HG02571 (cell line): ENCODE results near the gene PITPNM1.

ENCODE experiments used
- ATAC-seq: cut with Tn5 transposase; IDR thresholded peaks from one replicate; pipeline ENCODE4 v1.9.1; 2021; ENCODE audit warnings: mild to moderate bottlenecking, moderate library complexity; ENCODE audit not compliant: unreplicated experiment

Gene PITPNM1

GRCh38 chr11:67448220-67448609 lies 56.9 kb downstream of the PITPNM1 start:
- no peak for ATAC-seq

DNA sequence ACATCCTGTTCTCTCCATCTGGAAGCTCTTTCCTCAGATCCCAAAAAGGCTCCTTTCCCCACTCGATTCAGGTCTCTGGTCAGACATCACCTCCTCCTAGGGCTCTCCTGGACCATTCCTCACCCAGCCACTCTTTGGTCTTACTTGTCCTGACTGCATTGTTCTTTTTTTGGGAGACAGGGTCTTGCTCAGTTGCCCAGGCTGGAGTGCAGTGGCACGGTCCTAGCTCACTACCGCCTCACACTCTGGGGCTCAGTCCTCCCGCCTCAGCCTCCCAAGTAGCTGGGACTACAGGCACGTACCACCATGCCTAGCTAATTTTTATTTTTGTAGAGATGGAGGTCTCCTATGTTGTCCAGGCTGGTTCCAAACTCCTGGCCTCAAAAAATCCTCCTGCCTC lies 59.6 kb downstream of the PITPNM1 start:
- ATAC-seq, result no peak

DNA sequence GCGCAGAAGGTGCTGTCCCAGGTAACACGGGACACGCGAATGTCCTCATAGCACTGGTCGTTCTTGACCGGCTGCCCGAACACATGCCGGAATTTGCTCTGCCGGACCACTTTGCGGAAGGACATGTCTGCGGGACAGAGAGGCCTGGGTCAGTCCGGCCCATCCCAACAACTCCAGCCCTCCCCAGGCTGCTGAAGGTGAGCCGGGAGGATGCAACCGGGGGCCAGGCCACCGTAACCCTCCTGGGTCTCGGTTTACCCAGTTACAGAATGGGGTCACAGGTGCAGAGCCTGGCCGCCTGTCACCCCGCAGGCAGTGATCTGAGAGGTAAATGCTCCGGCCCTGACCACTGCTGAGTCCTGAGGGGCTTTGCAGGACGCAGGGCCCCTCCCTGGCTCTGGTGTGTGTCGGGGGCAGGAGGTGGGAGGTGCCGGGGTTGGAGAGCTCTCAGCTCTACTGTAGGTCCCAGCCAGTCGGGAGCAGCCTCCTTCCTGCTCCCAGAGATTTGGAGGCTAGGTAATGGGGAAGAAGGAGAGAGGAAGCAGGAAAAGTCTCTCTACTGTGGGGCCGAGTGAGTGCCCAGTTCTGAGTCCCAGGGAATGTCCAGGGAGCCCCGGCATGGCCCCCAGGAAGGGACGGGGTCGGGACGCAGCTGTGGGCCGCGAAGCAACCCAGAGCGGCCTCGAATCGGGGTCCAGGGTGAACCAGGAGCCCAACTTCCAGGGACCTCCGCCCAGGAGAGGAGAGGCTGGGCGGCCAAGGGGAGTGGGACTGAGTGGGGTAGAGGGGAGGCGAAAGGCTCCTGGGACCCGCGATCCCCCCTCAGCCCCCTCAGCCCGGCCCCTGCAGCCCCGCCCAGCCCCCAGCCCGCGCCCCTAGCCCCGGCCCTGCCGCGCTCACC lies 62.4 kb downstream of the PITPNM1 start:
- no peak for ATAC-seq
